Mammary epithelial cell (primary cell): ENCODE measurements around the gene DCTN3.
"Not testable (repeated sequence)": the region's sequence is repeated elsewhere in the genome, so short reads cannot be mapped to it uniquely, and the experiment has no call there.

Source experiments
- EZH2 ChIP-seq: IDR thresholded peaks from 2 replicates; pipeline ENCODE4 v1.6.1; 2012; ENCODE audit warnings: low read length, inconsistent platforms, borderline replicate concordance
- TF ChIP-seq, protein P1 (sequence below), 2 donors: IDR thresholded peaks in 1 of 2; conservative IDR thresholded peaks in 1 of 2; 2 replicates each; pipeline ENCODE4 v1.5.1; 2011 to 2012; ENCODE audit warnings: inconsistent platforms in 2 of 2, low read length in 2 of 2, mild to moderate bottlenecking in 2 of 2, control low read depth in 1 of 2, low read depth in 1 of 2; ENCODE audit not compliant: insufficient read depth in 1 of 2; ENCODE audit errors: extremely low read depth in 1 of 2

DNA sequence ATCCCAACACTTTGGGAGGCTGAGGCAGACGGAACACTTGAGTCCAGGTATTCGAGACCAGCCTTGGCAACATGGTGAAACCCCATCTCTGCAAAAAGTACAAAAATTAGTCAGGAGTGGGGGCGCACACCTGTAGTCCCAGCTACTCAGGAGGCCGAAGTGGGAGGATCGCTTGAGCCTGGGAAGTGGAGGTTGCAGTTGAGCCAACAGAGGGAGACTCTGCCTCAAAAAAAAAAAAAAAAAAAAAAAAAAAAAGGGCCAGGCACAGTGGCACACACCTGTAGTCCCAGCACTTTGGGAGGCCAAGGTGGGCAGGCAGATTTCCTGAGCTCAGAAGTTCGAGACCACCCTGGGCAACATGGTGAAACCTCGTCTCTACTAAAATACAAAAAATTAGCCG, 19.0 kb upstream of the DCTN3 start:
- TF ChIP-seq, protein P1, sequence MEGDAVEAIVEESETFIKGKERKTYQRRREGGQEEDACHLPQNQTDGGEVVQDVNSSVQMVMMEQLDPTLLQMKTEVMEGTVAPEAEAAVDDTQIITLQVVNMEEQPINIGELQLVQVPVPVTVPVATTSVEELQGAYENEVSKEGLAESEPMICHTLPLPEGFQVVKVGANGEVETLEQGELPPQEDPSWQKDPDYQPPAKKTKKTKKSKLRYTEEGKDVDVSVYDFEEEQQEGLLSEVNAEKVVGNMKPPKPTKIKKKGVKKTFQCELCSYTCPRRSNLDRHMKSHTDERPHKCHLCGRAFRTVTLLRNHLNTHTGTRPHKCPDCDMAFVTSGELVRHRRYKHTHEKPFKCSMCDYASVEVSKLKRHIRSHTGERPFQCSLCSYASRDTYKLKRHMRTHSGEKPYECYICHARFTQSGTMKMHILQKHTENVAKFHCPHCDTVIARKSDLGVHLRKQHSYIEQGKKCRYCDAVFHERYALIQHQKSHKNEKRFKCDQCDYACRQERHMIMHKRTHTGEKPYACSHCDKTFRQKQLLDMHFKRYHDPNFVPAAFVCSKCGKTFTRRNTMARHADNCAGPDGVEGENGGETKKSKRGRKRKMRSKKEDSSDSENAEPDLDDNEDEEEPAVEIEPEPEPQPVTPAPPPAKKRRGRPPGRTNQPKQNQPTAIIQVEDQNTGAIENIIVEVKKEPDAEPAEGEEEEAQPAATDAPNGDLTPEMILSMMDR (conservative IDR thresholded peaks at IDR 0.05 in 1 of 2, IDR thresholded peaks at IDR 0.05 in 1 of 2; ENCODE audit: extremely low read depth in 1 of 2, insufficient read depth in 1 of 2, low read depth in 1 of 2, low read length in 2 of 2), result not testable (repeated sequence)
- TF ChIP-seq EZH2, result not testable (repeated sequence)
